ENCODE data around the gene CALN1.
"Not testable (repeated sequence)": the region's sequence is repeated elsewhere in the genome, so short reads cannot be mapped to it uniquely, and the experiment has no call there.

The CALN1 gene

GRCh38 chr7:72408966-72409637 is 3.0 kb downstream of the CALN1 start:
- DNase-seq: no peak

- DNase-seq: no peak
These were observed 5.2 kb downstream of the CALN1 start for GRCh38 chr7:72406820-72407403.

- DNase-seq: no peak
These were observed 6.3 kb downstream of the CALN1 start for GRCh38 chr7:72405871-72406270.

- DNase-seq: no peak
These were observed 6.7 kb downstream of the CALN1 start for GRCh38 chr7:72405418-72405817.

GRCh38 chr7:72404743-72405142 is 7.4 kb downstream of the CALN1 start:
- no peak for DNase-seq

GRCh38 chr7:72403458-72404076 is 8.6 kb downstream of the CALN1 start:
- no peak for DNase-seq

- no peak for DNase-seq
These were observed 18.1 kb downstream of the CALN1 start for GRCh38 chr7:72394016-72394415.

- DNase-seq: no peak
These were observed 20.2 kb downstream of the CALN1 start for GRCh38 chr7:72391821-72392377.

GRCh38 chr7:72386118-72386517 is 26.0 kb downstream of the CALN1 start:
- DNase-seq: no peak

- DNase-seq: no peak
These were observed 49.9 kb downstream of the CALN1 start for GRCh38 chr7:72362246-72362645.

GRCh38 chr7:72345208-72345727 is 66.9 kb downstream of the CALN1 start:
- no peak for DNase-seq

GRCh38 chr7:72343991-72344390 is 68.1 kb downstream of the CALN1 start:
- no peak for DNase-seq

GRCh38 chr7:72343354-72343753 is 68.8 kb downstream of the CALN1 start:
- not testable (repeated sequence) for DNase-seq

- no peak for DNase-seq
These were observed 74.6 kb downstream of the CALN1 start for GRCh38 chr7:72337390-72338167.

- no peak for DNase-seq
These were observed 75.3 kb downstream of the CALN1 start for GRCh38 chr7:72336632-72337389.

- no peak for DNase-seq
These were observed 75.8 kb downstream of the CALN1 start for GRCh38 chr7:72336382-72336631.

GRCh38 chr7:72335561-72336381 is 76.4 kb downstream of the CALN1 start:
- no peak for DNase-seq

- DNase-seq: no peak
These were observed 77.4 kb downstream of the CALN1 start for GRCh38 chr7:72334698-72335097.

GRCh38 chr7:72334066-72334465 is 78.1 kb downstream of the CALN1 start:
- no peak for DNase-seq

GRCh38 chr7:72326811-72327210 is 85.3 kb downstream of the CALN1 start:
- no peak for DNase-seq

GRCh38 chr7:72326365-72326764 is 85.8 kb downstream of the CALN1 start:
- DNase-seq: peak; percentile 5

- DNase-seq: no peak
These were observed 86.6 kb downstream of the CALN1 start for GRCh38 chr7:72325561-72325960.

All from fibroblast of skin of right quadriceps (primary cell).